GM12878 (cell line): ENCODE measurements around the gene CTNNB1. TPM values are rescaled to one million over a fixed set of nuclear protein-coding genes. Genes with fewer than 3 reads are reported as not detected.

Experiments
- ATAC-seq: fragments of 200-7000 bp; cut with Tn5 transposase; 3 replicates; pipeline ENCODE4 v1.9.1; 2020; ENCODE audit warnings: mild to moderate bottlenecking, moderate library complexity
- BruUV-seq: library from RNA; stranded (reverse); fragments of 400-500 nt; replicated peaks from 2 replicates; lab custom pipeline; 2021; lab: Mats Ljungman, UMichigan
- CTCF ChIA-PET: fragments of 300-600 bp; sonication (Branson Sonifier 250); formaldehyde crosslinking; extraction: SDS; loops from one replicate; lab custom pipeline; 2021; ENCODE audit warnings: inconsistent platforms; lab: Yijun Ruan, JAX
- POLR2A ChIA-PET: fragments of 350-600 bp; formaldehyde crosslinking; extraction: SDS; loops from one replicate; lab custom pipeline; 2021; ENCODE audit warnings: inconsistent platforms; lab: Charles Lee
- RAD21 ChIA-PET: fragments of 300-600 bp; sonication (Branson Sonifier 250); formaldehyde crosslinking; loops from one replicate; lab custom pipeline; 2023; ENCODE audit warnings: antibody characterized with exemption; ENCODE audit not compliant: unreplicated experiment; lab: Charles Lee
- SMC1A ChIA-PET: fragments of 300-600 bp; sonication (Branson Sonifier 250); formaldehyde crosslinking; loops from one replicate; lab custom pipeline; 2023; ENCODE audit not compliant: unreplicated experiment, uncharacterized antibody; lab: Charles Lee
- DNase-seq: peaks from one replicate; pipeline ENCODE4 v3.0.0-alpha.2; 2011; ENCODE audit warnings: low read depth, low spot score
- FAIRE-seq: peaks from 3 replicates; lab custom pipeline; 2011; peaks lifted over from hg19 to GRCh38; lab: Jason Lieb, UNC
- H2AFZ ChIP-seq: 2 replicates; pipeline ENCODE4 v1.6.0; 2011; ENCODE audit warnings: low read depth, low read length, control low read depth; ENCODE audit not compliant: control insufficient read depth
- H3K27ac ChIP-seq: 2 replicates; pipeline ENCODE4 v1.5.1; 2011; ENCODE audit warnings: control low read depth; ENCODE audit not compliant: control insufficient read depth, insufficient read depth
- H3K27me3 ChIP-seq, 2 experiments: replicated peaks in 1 of 2; 2 replicates each; pipeline versions ENCODE4 v1.6.0 to v1.6.1; 2011; ENCODE audit warnings: low read length in 1 of 2; ENCODE audit not compliant: control insufficient read depth in 2 of 2, insufficient read depth in 2 of 2
- H3K36me3 ChIP-seq, 2 experiments: 2 replicates each; pipeline ENCODE4 v1.5.1; 2011; ENCODE audit warnings: low read length in 1 of 2; ENCODE audit not compliant: control insufficient read depth in 2 of 2, insufficient read depth in 2 of 2
- H3K4me1 ChIP-seq: 2 replicates; pipeline ENCODE4 v1.6.1; 2011; ENCODE audit warnings: mild to moderate bottlenecking, low read length, moderate library complexity, mixed read lengths; ENCODE audit not compliant: control insufficient read depth, insufficient read depth
- H3K4me2 ChIP-seq: 2 replicates; pipeline ENCODE4 v1.6.0; 2011; ENCODE audit warnings: control low read depth; ENCODE audit not compliant: control insufficient read depth, insufficient read depth
- H3K4me3 ChIP-seq: fragments of 200-600 bp; sonication (generic); 2 replicates; pipeline ENCODE4 v1.5.1; 2016
- H3K79me2 ChIP-seq: 2 replicates; pipeline ENCODE4 v1.6.0; 2011; ENCODE audit warnings: low read length; ENCODE audit not compliant: control insufficient read depth, insufficient read depth
- H3K9ac ChIP-seq: 2 replicates; pipeline ENCODE4 v1.8.0; 2011; ENCODE audit warnings: low read length, control low read depth, mixed read lengths; ENCODE audit not compliant: control insufficient read depth, insufficient read depth
- H3K9me3 ChIP-seq: replicated peaks from 3 replicates; pipeline ENCODE4 v1.5.1; 2011; ENCODE audit warnings: mild to moderate bottlenecking, low read length; ENCODE audit not compliant: control insufficient read depth, insufficient read depth
- H4K20me1 ChIP-seq: 2 replicates; pipeline ENCODE4 v1.6.0; 2011; ENCODE audit not compliant: control insufficient read depth, insufficient read depth
- BHLHE40 ChIP-seq, 2 experiments: fragments of 450-650 bp in 1 of 2; IDR thresholded peaks; 2 replicates each; pipeline ENCODE4 v1.6.1; 2011 to 2017; ENCODE audit warnings: low read depth in 2 of 2, borderline replicate concordance in 1 of 2, improper control_type of control experiment in 1 of 2, low read length in 1 of 2, mild to moderate bottlenecking in 1 of 2
- BMI1 ChIP-seq: fragments of 450-650 bp; IDR thresholded peaks from 2 replicates; pipeline ENCODE4 v1.6.1; 2016; ENCODE audit warnings: mild to moderate bottlenecking, moderate library complexity, borderline replicate concordance
- ETV6 ChIP-seq, 2 experiments: fragments of 450-650 bp in 1 of 2; IDR thresholded peaks in 1 of 2; conservative IDR thresholded peaks in 1 of 2; 2 replicates each; pipeline ENCODE4 v1.6.1; 2014; ENCODE audit warnings: antibody characterized with exemption in 1 of 2, borderline replicate concordance in 1 of 2, low read depth in 1 of 2, mild to moderate bottlenecking in 1 of 2, moderate library complexity in 1 of 2
- FOXK2 ChIP-seq: fragments of 450-650 bp; IDR thresholded peaks from 2 replicates; pipeline ENCODE4 v1.6.1; 2017; ENCODE audit warnings: mild to moderate bottlenecking, moderate library complexity
- HDGF ChIP-seq: fragments of 450-650 bp; IDR thresholded peaks from 2 replicates; pipeline ENCODE4 v1.6.1; 2016; ENCODE audit warnings: antibody characterized with exemption
- KLF5 ChIP-seq: fragments of 450-650 bp; IDR thresholded peaks from 2 replicates; pipeline ENCODE4 v1.6.1; 2014; ENCODE audit warnings: mild to moderate bottlenecking; ENCODE audit not compliant: partially characterized antibody
- MXI1 ChIP-seq: fragments of 150-350 bp; IDR thresholded peaks from 2 replicates; pipeline ENCODE4 v1.6.1; 2011; ENCODE audit warnings: low read depth, mild to moderate bottlenecking, inconsistent platforms, low read length, improper control_type of control experiment
- NRF1 ChIP-seq: conservative IDR thresholded peaks from 2 replicates; pipeline ENCODE4 v1.6.1; 2011; ENCODE audit warnings: mild to moderate bottlenecking, low read depth, low read length, improper control_type of control experiment
- POLR2A ChIP-seq: IDR thresholded peaks from 2 replicates; pipeline ENCODE4 v1.6.1; 2011; ENCODE audit warnings: low read depth, mild to moderate bottlenecking, low read length
- YBX1 ChIP-seq: fragments of 450-650 bp; IDR thresholded peaks from 2 replicates; pipeline ENCODE4 v1.6.1; 2016; ENCODE audit warnings: antibody characterized with exemption
- WGBS: methylation state at CpG from one replicate; pipeline ENCODE4 v1.1.6; 2016; ENCODE audit warnings: low lambda C conversion rate; ENCODE audit not compliant: insufficient replicate concordance, insufficient coverage; ENCODE audit errors: missing lambda C conversion rate; 5-methylcytosine and 5-hydroxymethylcytosine counted together
- in situ Hi-C: fragments of 300-500 bp; cut with MboI; formaldehyde crosslinking; loops from 9 replicates; pipeline ENCODE4 v1.14.3; 2018; ENCODE audit warnings: mixed read lengths
- intact Hi-C: fragments of 100-400 bp; cut with micrococcal nuclease; formaldehyde crosslinking; loops from one replicate; pipeline ENCODE4 v1.14.2; 2022; ENCODE audit not compliant: unreplicated experiment
- polyA plus RNA-seq, 11 experiments: library from polyadenylated mRNA; depleted of rRNA in 4 of 11; unstranded in 6 of 11; stranded (reverse) in 5 of 11; fragments of >200 nt; fragmentation: Nextera tagmentation in 4 of 11; fragmentation: Illumina TruSeq in 1 of 11; extraction: Ambion mirVana in 4 of 11; extraction: Trizol in 1 of 11; gene quantifications; 1 replicate in 1 of 11; 2 replicates in 10 of 11; pipeline versions ENCODE4 v1.2.1 to v1.2.3, GENCODE V29; 2011 to 2016; ENCODE audit warnings: inconsistent platforms in 2 of 11, missing spikeins in 2 of 11, low read depth in 1 of 11
- total RNA-seq, 4 experiments: library from RNA; depleted of rRNA in 3 of 4; stranded (reverse); fragments of >200 nt in 3 of 4; fragmentation: Illumina TruSeq in 1 of 4; extraction: Trizol in 1 of 4; gene quantifications; 2 replicates each; pipeline versions ENCODE4 v1.2.1 to v1.2.3, GENCODE V29; 2013 to 2021
- TF ChIP-seq, protein P1 (sequence below): IDR thresholded peaks from 2 replicates; pipeline ENCODE4 v1.6.1; 2012; ENCODE audit warnings: improper control_type of control experiment, low read depth, low read length; ENCODE audit not compliant: insufficient replicate concordance
- TF ChIP-seq, protein P2 (sequence below): fragments of 450-650 bp; IDR thresholded peaks from 2 replicates; pipeline ENCODE4 v1.6.1; 2017; ENCODE audit warnings: antibody characterized with exemption, mild to moderate bottlenecking, moderate library complexity
- TF ChIP-seq, protein P3 (sequence below): IDR thresholded peaks from 2 replicates; pipeline ENCODE4 v1.6.1; 2011; ENCODE audit warnings: borderline replicate concordance, low read depth, mild to moderate bottlenecking, moderate library complexity, low read length; ENCODE audit not compliant: insufficient read depth, poor library complexity, severe bottlenecking

CTNNB1 gene
- total and polyA plus RNA-seq, 10 of the 15 experiments (the other 5 are each of a cell fraction or from before 2014, with no cell fraction given): 30.4 to 217 (median 138) TPM

DNA sequence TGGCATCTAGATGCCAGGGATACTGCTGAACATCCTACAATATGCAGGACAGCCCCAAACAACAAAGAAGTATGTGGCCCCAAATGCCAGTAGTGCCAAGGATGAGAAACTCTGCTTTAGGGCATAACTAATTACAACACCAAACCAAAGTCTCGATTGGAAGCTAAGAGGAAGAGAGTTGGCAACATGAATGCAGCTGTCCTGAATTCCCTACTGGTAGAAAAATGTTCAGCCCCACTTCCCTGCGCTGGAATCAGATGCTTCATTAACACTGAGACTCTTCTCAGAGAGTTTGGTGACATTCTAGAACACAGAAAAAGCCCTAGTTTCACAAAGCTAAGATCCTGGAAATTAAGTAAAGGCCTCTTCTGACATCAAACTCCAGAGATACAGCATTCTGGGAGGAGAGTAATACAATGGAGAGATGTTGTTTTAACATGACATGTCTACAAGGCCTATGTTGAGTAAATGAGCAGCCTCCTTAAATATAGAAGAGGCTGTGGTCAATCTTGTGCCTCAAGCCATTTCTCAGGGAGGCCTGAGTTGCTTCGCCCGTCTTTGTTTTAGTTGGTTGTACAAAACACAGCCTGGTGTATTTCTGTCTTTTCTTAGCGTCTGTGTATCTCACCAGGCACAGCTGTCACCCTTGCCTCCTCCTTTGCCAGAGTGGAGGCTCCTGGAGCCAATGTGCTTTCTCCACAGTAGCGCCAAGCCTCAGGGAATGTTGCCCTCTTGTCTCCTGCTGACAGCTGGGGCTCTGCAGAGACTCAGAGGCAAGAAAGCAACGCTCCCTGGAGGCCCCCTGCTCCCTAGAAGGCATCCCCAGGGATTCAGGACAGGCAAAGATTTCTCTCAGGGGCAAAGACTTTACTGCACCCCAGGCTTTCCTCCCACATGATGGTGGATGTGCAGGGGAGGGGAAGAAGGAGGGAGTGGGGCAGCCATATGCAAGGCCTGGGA, 25.1 kb upstream of the CTNNB1 start:
- Histone ChIP-seq H3K27me3 (peaks cover 0 to 5% of the 10 kb centered on the region in 2 experiments; a peak in 2 of 4 replicates), H3K79me2 (no peaks in the 10 kb centered on the region), H3K36me3 (no peaks in the 10 kb centered on the region), H3K9ac (no peak overlapping the region), H3K4me3 (no peak overlapping the region), H3K4me1 (no peaks in the 10 kb centered on the region), H2AFZ (no peak overlapping the region), H3K27ac (no peak overlapping the region), H4K20me1 (no peaks in the 10 kb centered on the region), H3K9me3 (no peaks in the 10 kb centered on the region), H3K4me2 (no peak overlapping the region)
- intact Hi-C loops (no loop called here), in situ Hi-C loops (no loop called here)
- FAIRE-seq (no peak), DNase-seq (no peak), ATAC-seq (no peak)
- ChIA-PET CTCF (no interaction called here), RAD21 (no interaction called here), SMC1A (no interaction called here), POLR2A (no interaction called here)
- 30% methylated on average over 7 of the region's 7 CpGs for WGBS
- BruUV-seq: no TSS peak
- TF ChIP-seq NRF1 (no peak), BHLHE40 (IDR thresholded peaks at IDR 0.05; ENCODE audit: borderline replicate concordance in 1 of 2, low read depth in 2 of 2, low read length in 1 of 2) (no peak), FOXK2 (no peak), KLF5 (no peak), MXI1 (no peak), BMI1 (no peak), ETV6 (conservative IDR thresholded peaks at IDR 0.05 in 1 of 2, IDR thresholded peaks at IDR 0.05 in 1 of 2; ENCODE audit: borderline replicate concordance in 1 of 2, low read depth in 1 of 2) (no peak), YBX1 (no peak), HDGF (no peak), POLR2A (no peak)
- TF ChIP-seq, protein P1, sequence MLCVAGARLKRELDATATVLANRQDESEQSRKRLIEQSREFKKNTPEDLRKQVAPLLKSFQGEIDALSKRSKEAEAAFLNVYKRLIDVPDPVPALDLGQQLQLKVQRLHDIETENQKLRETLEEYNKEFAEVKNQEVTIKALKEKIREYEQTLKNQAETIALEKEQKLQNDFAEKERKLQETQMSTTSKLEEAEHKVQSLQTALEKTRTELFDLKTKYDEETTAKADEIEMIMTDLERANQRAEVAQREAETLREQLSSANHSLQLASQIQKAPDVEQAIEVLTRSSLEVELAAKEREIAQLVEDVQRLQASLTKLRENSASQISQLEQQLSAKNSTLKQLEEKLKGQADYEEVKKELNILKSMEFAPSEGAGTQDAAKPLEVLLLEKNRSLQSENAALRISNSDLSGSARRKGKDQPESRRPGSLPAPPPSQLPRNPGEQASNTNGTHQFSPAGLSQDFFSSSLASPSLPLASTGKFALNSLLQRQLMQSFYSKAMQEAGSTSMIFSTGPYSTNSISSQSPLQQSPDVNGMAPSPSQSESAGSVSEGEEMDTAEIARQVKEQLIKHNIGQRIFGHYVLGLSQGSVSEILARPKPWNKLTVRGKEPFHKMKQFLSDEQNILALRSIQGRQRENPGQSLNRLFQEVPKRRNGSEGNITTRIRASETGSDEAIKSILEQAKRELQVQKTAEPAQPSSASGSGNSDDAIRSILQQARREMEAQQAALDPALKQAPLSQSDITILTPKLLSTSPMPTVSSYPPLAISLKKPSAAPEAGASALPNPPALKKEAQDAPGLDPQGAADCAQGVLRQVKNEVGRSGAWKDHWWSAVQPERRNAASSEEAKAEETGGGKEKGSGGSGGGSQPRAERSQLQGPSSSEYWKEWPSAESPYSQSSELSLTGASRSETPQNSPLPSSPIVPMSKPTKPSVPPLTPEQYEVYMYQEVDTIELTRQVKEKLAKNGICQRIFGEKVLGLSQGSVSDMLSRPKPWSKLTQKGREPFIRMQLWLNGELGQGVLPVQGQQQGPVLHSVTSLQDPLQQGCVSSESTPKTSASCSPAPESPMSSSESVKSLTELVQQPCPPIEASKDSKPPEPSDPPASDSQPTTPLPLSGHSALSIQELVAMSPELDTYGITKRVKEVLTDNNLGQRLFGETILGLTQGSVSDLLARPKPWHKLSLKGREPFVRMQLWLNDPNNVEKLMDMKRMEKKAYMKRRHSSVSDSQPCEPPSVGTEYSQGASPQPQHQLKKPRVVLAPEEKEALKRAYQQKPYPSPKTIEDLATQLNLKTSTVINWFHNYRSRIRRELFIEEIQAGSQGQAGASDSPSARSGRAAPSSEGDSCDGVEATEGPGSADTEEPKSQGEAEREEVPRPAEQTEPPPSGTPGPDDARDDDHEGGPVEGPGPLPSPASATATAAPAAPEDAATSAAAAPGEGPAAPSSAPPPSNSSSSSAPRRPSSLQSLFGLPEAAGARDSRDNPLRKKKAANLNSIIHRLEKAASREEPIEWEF: no peak
- TF ChIP-seq, protein P2, sequence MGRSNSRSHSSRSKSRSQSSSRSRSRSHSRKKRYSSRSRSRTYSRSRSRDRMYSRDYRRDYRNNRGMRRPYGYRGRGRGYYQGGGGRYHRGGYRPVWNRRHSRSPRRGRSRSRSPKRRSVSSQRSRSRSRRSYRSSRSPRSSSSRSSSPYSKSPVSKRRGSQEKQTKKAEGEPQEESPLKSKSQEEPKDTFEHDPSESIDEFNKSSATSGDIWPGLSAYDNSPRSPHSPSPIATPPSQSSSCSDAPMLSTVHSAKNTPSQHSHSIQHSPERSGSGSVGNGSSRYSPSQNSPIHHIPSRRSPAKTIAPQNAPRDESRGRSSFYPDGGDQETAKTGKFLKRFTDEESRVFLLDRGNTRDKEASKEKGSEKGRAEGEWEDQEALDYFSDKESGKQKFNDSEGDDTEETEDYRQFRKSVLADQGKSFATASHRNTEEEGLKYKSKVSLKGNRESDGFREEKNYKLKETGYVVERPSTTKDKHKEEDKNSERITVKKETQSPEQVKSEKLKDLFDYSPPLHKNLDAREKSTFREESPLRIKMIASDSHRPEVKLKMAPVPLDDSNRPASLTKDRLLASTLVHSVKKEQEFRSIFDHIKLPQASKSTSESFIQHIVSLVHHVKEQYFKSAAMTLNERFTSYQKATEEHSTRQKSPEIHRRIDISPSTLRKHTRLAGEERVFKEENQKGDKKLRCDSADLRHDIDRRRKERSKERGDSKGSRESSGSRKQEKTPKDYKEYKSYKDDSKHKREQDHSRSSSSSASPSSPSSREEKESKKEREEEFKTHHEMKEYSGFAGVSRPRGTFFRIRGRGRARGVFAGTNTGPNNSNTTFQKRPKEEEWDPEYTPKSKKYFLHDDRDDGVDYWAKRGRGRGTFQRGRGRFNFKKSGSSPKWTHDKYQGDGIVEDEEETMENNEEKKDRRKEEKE: no peak
- TF ChIP-seq, protein P3, sequence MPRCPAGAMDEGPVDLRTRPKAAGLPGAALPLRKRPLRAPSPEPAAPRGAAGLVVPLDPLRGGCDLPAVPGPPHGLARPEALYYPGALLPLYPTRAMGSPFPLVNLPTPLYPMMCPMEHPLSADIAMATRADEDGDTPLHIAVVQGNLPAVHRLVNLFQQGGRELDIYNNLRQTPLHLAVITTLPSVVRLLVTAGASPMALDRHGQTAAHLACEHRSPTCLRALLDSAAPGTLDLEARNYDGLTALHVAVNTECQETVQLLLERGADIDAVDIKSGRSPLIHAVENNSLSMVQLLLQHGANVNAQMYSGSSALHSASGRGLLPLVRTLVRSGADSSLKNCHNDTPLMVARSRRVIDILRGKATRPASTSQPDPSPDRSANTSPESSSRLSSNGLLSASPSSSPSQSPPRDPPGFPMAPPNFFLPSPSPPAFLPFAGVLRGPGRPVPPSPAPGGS: no peak
